Neural progenitor cell (in vitro differentiated cells): ENCODE measurements around the gene SYT1. TPM values are rescaled to one million over a fixed set of nuclear protein-coding genes. Genes with fewer than 3 reads are reported as not detected.

Source experiments
- DNase-seq: peaks from one replicate; pipeline ENCODE4 v3.0.0-alpha.2; 2016; ENCODE audit warnings: low spot score
- H2AFZ ChIP-seq: fragments of 200-600 bp; sonication (generic); replicated peaks from 2 replicates; pipeline ENCODE4 v1.6.1; 2016; ENCODE audit warnings: antibody characterized with exemption
- H3F3A ChIP-seq: fragments of 200-600 bp; sonication (generic); 2 replicates; pipeline ENCODE4 v1.6.1; 2016; ENCODE audit warnings: antibody characterized with exemption, low read depth
- H3K27ac ChIP-seq: fragments of 200-600 bp; sonication (generic); 2 replicates; pipeline ENCODE4 v1.5.1; 2016; ENCODE audit warnings: mild to moderate bottlenecking
- H3K27me3 ChIP-seq: fragments of 200-600 bp; sonication (generic); 2 replicates; pipeline ENCODE4 v1.6.1; 2016; ENCODE audit warnings: mild to moderate bottlenecking, moderate library complexity
- H3K36me3 ChIP-seq: fragments of 200-600 bp; sonication (generic); 2 replicates; pipeline ENCODE4 v1.5.1; 2016
- H3K4me1 ChIP-seq: fragments of 200-600 bp; sonication (generic); 2 replicates; pipeline ENCODE4 v1.6.1; 2016; ENCODE audit warnings: mixed run types
- H3K4me2 ChIP-seq: fragments of 200-600 bp; sonication (generic); 2 replicates; pipeline ENCODE4 v1.6.1; 2016
- H3K4me3 ChIP-seq: fragments of 200-600 bp; sonication (generic); 2 replicates; pipeline ENCODE4 v1.5.1; 2016
- H3K79me2 ChIP-seq: fragments of 200-600 bp; sonication (generic); 2 replicates; pipeline ENCODE4 v1.6.1; 2016; ENCODE audit warnings: low read depth
- H3K9ac ChIP-seq: fragments of 200-600 bp; sonication (generic); 2 replicates; pipeline ENCODE4 v1.6.1; 2016
- H3K9me3 ChIP-seq: fragments of 200-600 bp; sonication (generic); 2 replicates; pipeline ENCODE4 v1.5.1; 2016; ENCODE audit warnings: low read depth
- H4K20me1 ChIP-seq: fragments of 200-600 bp; sonication (generic); 2 replicates; pipeline ENCODE4 v1.6.1; 2016; ENCODE audit warnings: low read depth
- H3K27ac Mint-ChIP-seq: 3 replicates; pipeline ENCODE4 v1.8.0; 2021; ENCODE audit warnings: mixed read lengths
- H3K27me3 Mint-ChIP-seq: 2 replicates; pipeline ENCODE4 v1.8.0; 2022; ENCODE audit warnings: low read depth, mild to moderate bottlenecking, inconsistent platforms, moderate library complexity, mixed read lengths; ENCODE audit not compliant: insufficient read depth
- H3K36me3 Mint-ChIP-seq: 3 replicates; pipeline ENCODE4 v1.8.0; 2021; ENCODE audit warnings: mixed read lengths
- H3K4me1 Mint-ChIP-seq: 3 replicates; pipeline ENCODE4 v1.8.0; 2021; ENCODE audit warnings: mixed read lengths
- H3K4me3 Mint-ChIP-seq: 3 replicates; pipeline ENCODE4 v1.8.0; 2021; ENCODE audit warnings: mild to moderate bottlenecking, moderate library complexity, mixed read lengths
- H3K9me3 Mint-ChIP-seq: 3 replicates; pipeline ENCODE4 v1.8.0; 2020; ENCODE audit warnings: mixed read lengths
- CTCF ChIP-seq: fragments of 200-600 bp; sonication (generic); IDR thresholded peaks from 2 replicates; pipeline ENCODE4 v1.5.1; 2017; ENCODE audit warnings: antibody characterized with exemption, mild to moderate bottlenecking
- EZH2 ChIP-seq: fragments of 200-600 bp; sonication (generic); IDR thresholded peaks from 2 replicates; pipeline ENCODE4 v1.6.1; 2017; ENCODE audit warnings: antibody characterized with exemption, mild to moderate bottlenecking, moderate library complexity
- EZH2phosphoT487 ChIP-seq: fragments of 200-600 bp; sonication (generic); IDR thresholded peaks from 2 replicates; pipeline ENCODE4 v1.6.1; 2017; ENCODE audit warnings: antibody characterized with exemption
- total RNA-seq: library from RNA; depleted of rRNA; stranded (reverse); fragments of >200 nt; gene quantifications from 2 replicates; pipeline ENCODE4 v1.2.3, GENCODE V29; 2015; ENCODE audit warnings: low replicate concordance

Gene SYT1
- total RNA-seq, 1 donor from 2014 or later = 36.9 TPM

DNA sequence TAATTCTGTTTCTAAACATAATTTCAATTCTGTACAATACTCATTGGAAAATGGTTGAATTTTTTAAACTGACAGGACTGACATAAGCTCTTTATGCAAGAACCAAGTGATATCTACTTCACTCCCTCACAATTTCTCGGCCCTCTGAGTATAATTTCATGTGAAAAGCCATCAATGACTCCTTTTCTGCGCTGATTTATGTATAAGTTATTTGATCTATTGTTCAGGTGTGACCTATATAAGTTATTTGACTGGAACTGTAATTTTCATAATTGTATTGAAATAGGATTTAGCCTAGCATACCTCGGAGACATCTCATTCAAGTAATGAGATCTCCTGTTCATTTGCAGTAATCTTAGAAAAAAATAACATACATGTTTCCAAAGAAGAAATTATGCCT, 184.4 kb downstream of the SYT1 start:
- no peaks in the 10 kb centered on the region for H3K9me3 ChIP-seq
- TF ChIP-seq EZH2phosphoT487 = no peak
- TF ChIP-seq CTCF = no peak
- no peak for TF ChIP-seq EZH2
- H3K27ac ChIP-seq = no peak overlapping the region
- H3K27me3 ChIP-seq = no peaks in the 10 kb centered on the region
- no peak overlapping the region for H3K4me2 ChIP-seq
- Mint-ChIP-seq H3K9me3 (no peaks in the 10 kb centered on the region), H3K4me1 (peaks cover 3% of the 10 kb centered on the region), H3K27ac (no peak overlapping the region), H3K36me3 (no peaks in the 10 kb centered on the region), H3K4me3 (no peak overlapping the region), H3K27me3 (no peaks in the 10 kb centered on the region)
- no peak overlapping the region for H3K9ac ChIP-seq
- no peak overlapping the region for H2AFZ ChIP-seq
- peaks cover 21% of the 10 kb centered on the region for H3K79me2 ChIP-seq
- peaks cover 14% of the 10 kb centered on the region for H3K4me1 ChIP-seq
- H3K36me3 ChIP-seq = peaks cover 6% of the 10 kb centered on the region
- DNase-seq = no peak
- no peaks in the 10 kb centered on the region for H3F3A ChIP-seq
- no peaks in the 10 kb centered on the region for H4K20me1 ChIP-seq
- H3K4me3 ChIP-seq = no peak overlapping the region

- Mint-ChIP-seq H3K4me1 (no peaks in the 10 kb centered on the region), H3K9me3 (no peaks in the 10 kb centered on the region), H3K4me3 (no peak overlapping the region), H3K36me3 (no peaks in the 10 kb centered on the region), H3K27ac (no peak overlapping the region), H3K27me3 (no peaks in the 10 kb centered on the region)
- Histone ChIP-seq H3K9ac (no peak overlapping the region), H3K79me2 (no peaks in the 10 kb centered on the region), H3K4me3 (no peak overlapping the region), H3K36me3 (peaks cover 3% of the 10 kb centered on the region), H3K4me1 (no peaks in the 10 kb centered on the region), H3F3A (no peaks in the 10 kb centered on the region), H3K27ac (peak overlapping the region; percentile 46), H2AFZ (no peak overlapping the region), H3K9me3 (no peaks in the 10 kb centered on the region), H3K27me3 (no peaks in the 10 kb centered on the region), H4K20me1 (no peaks in the 10 kb centered on the region), H3K4me2 (no peak overlapping the region)
- no peak for DNase-seq
- TF ChIP-seq CTCF (no peak), EZH2 (no peak)
Measured at GRCh38 chr12:79053394-79053793, 188.8 kb downstream of the SYT1 start.

DNA sequence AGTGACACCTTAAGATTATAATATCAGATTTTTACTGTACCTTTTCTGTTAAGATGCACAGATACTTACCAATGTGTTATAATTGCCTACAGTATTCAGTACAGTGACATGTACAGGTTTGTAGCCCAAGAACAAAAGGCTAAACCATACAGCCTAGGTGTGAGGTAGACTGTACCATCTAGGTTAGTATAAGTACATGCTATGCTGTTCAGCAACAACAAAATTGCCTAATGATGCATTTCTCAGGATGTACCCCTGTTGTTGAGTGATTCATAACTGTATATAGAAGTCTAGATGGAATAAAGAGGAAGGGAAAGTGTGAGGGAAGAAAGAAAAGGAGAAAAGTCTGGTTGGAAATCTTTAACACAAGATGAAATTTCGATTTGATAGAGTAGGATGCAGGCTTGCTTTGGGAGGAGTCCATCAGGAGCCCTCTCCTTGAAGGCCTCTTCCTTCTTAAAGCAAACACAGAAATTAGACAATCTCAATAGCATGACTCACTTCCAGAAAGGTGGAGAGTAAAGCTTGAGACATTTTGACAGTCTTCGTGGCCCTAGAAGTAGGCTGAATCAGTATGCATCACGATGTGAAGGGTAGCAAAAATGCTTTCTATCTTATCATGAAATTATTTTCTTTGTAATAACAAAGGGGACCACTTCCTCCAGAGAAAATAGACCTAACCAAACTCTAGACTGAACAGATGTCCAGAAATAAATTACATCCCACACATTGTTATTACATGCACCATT, 191.5 kb downstream of the SYT1 start:
- no peak for TF ChIP-seq CTCF
- TF ChIP-seq EZH2 = no peak
- no peak for TF ChIP-seq EZH2phosphoT487
- no peak overlapping the region for H3K4me3 ChIP-seq
- Mint-ChIP-seq H3K4me3 (no peak overlapping the region), H3K27me3 (peaks cover 3% of the 10 kb centered on the region), H3K27ac (peak overlapping the region; percentile 22), H3K9me3 (no peaks in the 10 kb centered on the region), H3K4me1 (no peaks in the 10 kb centered on the region), H3K36me3 (no peaks in the 10 kb centered on the region)
- H3K9ac ChIP-seq = no peak overlapping the region
- H3K9me3 ChIP-seq = no peaks in the 10 kb centered on the region
- H3K4me1 ChIP-seq = peaks cover 5% of the 10 kb centered on the region
- H4K20me1 ChIP-seq = peaks cover under 1% of the 10 kb centered on the region
- DNase-seq = no peak
- H3K27ac ChIP-seq = no peak overlapping the region
- H3K27me3 ChIP-seq = no peaks in the 10 kb centered on the region
- H2AFZ ChIP-seq = no peak overlapping the region
- H3K79me2 ChIP-seq = no peaks in the 10 kb centered on the region
- no peak overlapping the region for H3K4me2 ChIP-seq
- no peaks in the 10 kb centered on the region for H3K36me3 ChIP-seq
- no peaks in the 10 kb centered on the region for H3F3A ChIP-seq
